HT-29 (cell line): Measurements from ENCODE around the gene KDM3A. TPM values are rescaled to one million over a fixed set of nuclear protein-coding genes. Genes with fewer than 3 reads are reported as not detected.

ENCODE experiments used
- DNase-seq: peaks from one replicate; pipeline ENCODE4 v3.0.0-alpha.2; 2015; ENCODE audit warnings: low spot score
- small RNA-seq: library from RNA; depleted of rRNA; stranded (forward); fragments of <200 nt; gene quantifications from one replicate; pipeline ENCODE3, GENCODE V24; 2014
- total RNA-seq: library from RNA; depleted of rRNA; stranded (reverse); fragments of >200 nt; shearing (Covaris generic); gene quantifications from 2 replicates; pipeline ENCODE4 v1.2.3, GENCODE V29; 2014; rRNA removed

Gene KDM3A
- total RNA-seq, 1 experiment from 2014 or later: 14.6 TPM

- DNase-seq: no peak
These were observed 72.9 kb downstream of the KDM3A start for GRCh38 chr2:86513948-86514660.

GRCh38 chr2:86518481-86518880 lies 77.3 kb downstream of the KDM3A start:
- peak; percentile 54 for DNase-seq

DNA sequence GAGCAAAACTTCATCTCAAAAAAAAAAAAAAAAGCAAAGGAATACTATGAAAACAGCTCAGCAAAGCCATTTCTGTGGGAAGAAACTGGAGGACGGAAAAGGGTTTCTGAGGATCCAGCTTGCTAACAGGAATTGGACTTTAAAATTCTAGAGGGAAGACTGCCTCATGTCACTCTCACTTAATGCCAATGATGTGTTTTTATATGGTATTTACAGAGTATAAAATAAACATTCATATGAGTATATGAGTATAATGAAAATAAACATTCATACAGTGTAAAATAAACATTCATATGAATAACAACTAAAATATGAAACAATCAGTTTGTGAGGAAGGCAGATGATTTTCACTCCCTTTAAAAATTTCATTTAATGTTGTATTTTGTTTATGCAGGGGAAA lies 78.2 kb downstream of the KDM3A start:
- no peak for DNase-seq

DNA sequence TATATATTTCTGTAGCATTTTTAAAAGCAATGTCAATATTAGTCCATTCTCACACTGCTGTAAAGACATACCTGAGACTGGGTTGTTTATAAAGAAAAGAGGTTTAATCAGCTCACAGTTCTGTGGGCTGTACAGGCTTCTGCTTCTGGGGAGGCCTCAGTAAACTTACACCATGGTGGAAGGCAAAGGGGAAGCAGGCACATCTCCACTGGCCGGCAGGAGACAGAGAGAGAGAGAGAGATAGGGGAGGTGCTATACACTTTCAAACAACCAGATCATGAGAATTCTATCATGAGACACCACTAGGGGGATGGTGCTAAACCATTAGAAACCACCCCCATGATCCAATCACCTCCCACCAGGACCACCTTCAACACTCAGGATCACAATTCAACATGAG lies 79.0 kb downstream of the KDM3A start:
- DNase-seq: no peak

GRCh38 chr2:86521922-86522321 lies 80.8 kb downstream of the KDM3A start:
- DNase-seq: no peak

GRCh38 chr2:86522711-86523110 lies 81.5 kb downstream of the KDM3A start:
- DNase-seq: no peak

GRCh38 chr2:86523491-86523890 lies 82.3 kb downstream of the KDM3A start:
- DNase-seq: no peak

GRCh38 chr2:86525421-86526340 lies 84.5 kb downstream of the KDM3A start:
- no peak for DNase-seq

DNA sequence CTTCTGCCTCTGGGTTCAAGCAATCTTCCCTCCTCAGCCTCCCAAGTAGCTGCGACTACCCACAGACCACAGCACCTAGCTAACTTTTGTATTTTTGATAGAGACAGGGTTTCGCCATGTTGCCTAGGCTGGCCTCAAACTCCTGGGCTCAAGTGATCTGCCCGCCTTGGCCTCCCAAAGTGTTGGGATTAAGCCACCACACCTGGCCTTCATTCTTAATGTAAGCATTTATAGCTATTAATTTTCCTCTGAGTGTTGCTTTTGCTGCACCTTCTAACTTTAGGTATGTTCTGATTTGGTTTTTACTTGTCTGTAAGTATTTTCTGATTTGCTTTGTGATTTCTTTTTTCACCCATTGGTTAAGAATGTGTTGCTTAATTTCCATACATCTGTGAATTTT lies 92.4 kb downstream of the KDM3A start:
- DNase-seq: no peak

GRCh38 chr2:86541334-86541733 lies 100.2 kb downstream of the KDM3A start:
- peak; percentile 4 for DNase-seq

Small RNA genes within 50 kb of the gene (small RNA-seq; reads per million reads assigned to genes)
- gene RNU6-640P: not detected

Other genes with a start within 250 kb of the KDM3A start
- 44.3 and 52.1 TPM in 2 replicates for gene IMMT, start 245.9 kb upstream of the KDM3A start, total RNA-seq
- 13.4 and 14.7 TPM in 2 replicates for gene MRPL35, start 241.9 kb upstream of the KDM3A start, total RNA-seq
- gene REEP1, start 103.7 kb upstream of the KDM3A start, total RNA-seq: 0.13 TPM in 1 of 2 replicates, not detected in the other
- 29.9 and 37.8 TPM in 2 replicates for gene CHMP3, start 122.1 kb downstream of the KDM3A start, total RNA-seq
- gene RNF103, start 182.5 kb downstream of the KDM3A start, total RNA-seq: 11.8 and 15.8 TPM in 2 replicates